Transverse colon (tissue), 3 donors: ENCODE results near the gene CDC42BPB.

ENCODE experiments used
- CTCF ChIP-seq, 5 experiments: fragments of 200-600 bp in 3 of 5; fragments of 450-650 bp in 2 of 5; sonication (generic) in 3 of 5; IDR thresholded peaks; 1 replicate in 2 of 5; 2 replicates in 3 of 5; pipeline ENCODE4 v1.5.1; 2016 to 2017; ENCODE audit warnings: antibody characterized with exemption in 5 of 5, inconsistent platforms in 3 of 5, mild to moderate bottlenecking in 2 of 5, moderate library complexity in 1 of 5
- EP300 ChIP-seq: sonication (generic); formaldehyde crosslinking; IDR thresholded peaks from one replicate; pipeline ENCODE4 v1.6.1; 2017; ENCODE audit warnings: antibody characterized with exemption, low read depth

- TF ChIP-seq CTCF (IDR thresholded peaks at IDR 0.05) (no peak), EP300 (no peak)
Observed at GRCh38 chr14:102943979-102944378, 113.4 kb downstream of the CDC42BPB start.
